NCI-H2107 (cell line): ENCODE data around the gene HMGCR.

Experiments used
- DNase-seq: peaks from one replicate; lab custom pipeline; 2025; lab: John Stamatoyannopoulos, UW

Gene HMGCR

DNA sequence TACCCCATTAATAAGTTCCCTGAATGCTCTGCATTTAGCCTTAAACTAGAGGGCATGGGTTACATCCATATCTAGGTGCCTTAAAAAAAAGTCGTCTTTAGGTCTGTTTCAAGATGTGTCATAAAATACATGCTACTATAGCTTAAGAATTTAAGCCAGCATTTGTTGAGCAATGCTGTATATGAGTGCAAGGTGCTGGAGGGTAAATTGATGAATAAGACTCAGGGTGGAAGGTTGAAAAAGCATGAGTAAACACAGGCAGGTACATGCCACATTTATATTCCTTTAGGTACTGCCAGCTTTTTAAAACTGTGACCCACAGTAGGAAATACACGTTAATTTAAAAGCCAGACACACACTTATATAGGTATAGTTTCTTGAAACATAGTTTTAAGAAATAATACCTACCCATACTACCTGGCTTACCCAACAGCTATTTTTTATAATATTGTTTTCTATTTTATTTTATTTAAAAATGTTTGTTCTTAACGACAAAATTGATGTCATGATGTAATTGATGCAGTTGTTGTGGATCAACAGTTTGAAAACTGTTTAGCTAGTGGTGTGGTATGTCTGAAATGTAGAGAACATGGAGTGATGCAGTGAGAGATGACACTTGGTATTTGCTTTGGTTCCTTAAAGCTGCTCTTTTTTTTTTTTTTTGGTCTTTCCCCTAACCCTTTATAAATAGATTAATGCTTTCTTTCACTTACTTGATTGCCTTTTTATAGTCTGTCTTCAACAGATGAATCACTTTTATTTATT lies 3.9 kb downstream of the HMGCR start:
- DNase-seq: no peak

DNA sequence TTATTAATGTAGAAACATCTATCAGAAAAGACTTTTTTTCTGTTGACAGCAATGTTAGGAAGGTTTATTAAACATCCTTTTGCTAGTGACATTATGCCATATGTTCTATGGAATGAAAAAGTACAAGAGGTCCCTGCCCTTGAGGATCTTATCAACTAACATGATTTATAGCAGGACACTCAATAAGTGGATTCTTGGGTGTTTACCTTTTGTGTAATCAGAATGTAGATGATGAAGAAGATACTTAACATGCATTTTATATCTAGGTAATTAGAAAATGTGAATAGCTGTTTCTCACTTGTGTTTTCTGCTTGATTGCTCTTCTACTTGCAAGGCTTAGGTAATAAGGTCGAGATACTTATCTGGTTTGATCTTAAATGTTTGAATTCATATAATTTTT lies 4.9 kb downstream of the HMGCR start:
- no peak for DNase-seq

DNA sequence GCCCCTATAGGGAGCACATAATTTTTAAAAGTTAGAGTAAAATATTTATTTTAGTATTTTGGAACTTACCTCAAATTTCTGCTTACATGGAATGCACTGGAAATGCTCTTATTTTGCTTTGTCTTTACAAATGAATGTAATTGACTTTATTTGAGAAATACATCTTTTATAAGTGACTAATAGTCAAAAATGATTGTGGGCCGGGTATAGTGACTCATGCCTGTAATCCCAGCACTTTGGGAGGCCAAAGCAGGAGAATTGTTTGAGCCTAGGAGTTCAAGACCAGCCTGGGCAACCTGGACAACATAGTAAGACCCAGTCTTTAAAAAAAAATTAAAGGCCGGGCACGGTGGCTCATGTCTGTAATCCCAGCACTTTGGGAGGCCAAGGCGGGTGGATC lies 5.8 kb downstream of the HMGCR start:
- DNase-seq: no peak

DNA sequence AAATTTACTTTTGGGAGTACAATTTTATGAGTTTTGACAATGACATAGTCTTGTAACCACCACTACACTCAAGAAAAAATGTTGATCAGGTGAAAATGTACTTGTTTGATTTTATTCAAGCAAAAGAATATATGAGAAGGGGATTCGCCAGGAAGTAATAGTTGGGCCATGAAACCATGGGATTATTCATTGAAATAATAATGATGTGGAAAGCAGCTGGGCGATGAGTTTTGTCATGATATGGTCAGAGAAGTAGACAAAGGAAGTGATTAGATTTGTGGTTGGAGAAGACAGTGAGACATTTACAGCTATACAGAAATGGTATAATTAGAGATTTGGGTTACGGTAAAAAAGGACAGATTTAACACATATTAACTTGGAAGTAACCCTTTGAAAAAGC lies 11.2 kb downstream of the HMGCR start:
- no peak for DNase-seq

DNA sequence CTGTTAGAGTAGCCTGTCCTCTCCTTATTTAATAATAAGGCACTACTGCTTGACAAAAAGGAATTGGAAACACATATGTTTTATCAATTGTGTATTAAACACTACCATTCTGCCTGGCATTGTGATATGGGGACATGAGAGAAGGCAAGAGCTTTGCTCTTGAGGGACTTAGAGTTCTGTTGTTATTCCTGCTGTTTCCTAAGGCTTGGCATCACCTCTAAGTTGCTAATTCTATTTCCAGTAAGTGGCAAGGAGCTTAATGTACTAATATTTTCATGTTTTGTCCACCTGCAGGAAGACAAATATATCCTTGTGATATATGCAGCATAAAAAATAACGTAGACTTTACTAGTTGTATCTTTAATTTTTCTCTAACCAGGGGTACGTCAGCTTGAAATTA lies 12.6 kb downstream of the HMGCR start:
- DNase-seq: no peak

DNA sequence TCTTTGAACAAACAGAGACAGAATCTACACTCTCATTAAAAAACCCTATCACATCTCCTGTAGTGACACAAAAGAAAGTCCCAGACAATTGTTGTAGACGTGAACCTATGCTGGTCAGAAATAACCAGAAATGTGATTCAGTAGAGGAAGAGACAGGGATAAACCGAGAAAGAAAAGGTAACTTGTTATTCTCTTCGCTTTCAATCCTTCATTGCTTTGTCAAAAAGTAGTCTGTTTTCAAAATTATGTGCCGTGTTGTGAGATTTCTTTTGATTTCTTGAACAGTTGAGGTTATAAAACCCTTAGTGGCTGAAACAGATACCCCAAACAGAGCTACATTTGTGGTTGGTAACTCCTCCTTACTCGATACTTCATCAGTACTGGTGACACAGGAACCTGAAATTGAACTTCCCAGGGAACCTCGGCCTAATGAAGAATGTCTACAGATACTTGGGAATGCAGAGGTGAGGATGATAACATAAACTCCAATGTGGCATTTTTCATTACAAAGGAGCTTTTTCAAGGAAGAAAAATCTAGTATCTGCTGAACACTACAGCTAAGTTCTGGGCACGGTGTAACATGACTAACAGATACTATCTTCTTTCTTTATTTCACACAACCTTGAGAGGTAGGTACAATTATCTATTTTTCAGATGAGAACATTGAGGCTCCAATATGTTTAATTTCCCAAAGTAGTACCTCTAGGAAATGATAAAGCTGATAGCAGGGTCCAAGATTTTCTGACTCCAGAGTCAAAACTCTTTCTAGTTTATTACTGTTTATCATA lies 14.3 kb downstream of the HMGCR start:
- no peak for DNase-seq

DNA sequence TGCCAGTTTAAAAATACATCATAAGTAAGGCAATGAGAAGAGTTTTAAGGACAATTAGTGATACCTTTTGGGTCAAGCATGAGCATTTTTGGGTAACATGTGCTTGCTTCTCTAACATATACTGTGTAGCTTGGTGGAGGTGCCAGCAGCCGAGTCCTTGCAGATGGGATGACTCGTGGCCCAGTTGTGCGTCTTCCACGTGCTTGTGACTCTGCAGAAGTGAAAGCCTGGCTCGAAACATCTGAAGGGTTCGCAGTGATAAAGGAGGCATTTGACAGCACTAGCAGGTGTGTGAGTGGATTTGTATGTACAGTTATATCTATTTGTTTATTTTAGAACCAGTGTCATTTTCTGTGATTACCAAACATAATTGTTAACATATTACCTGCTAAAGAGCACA lies 18.2 kb downstream of the HMGCR start:
- no peak for DNase-seq

DNA sequence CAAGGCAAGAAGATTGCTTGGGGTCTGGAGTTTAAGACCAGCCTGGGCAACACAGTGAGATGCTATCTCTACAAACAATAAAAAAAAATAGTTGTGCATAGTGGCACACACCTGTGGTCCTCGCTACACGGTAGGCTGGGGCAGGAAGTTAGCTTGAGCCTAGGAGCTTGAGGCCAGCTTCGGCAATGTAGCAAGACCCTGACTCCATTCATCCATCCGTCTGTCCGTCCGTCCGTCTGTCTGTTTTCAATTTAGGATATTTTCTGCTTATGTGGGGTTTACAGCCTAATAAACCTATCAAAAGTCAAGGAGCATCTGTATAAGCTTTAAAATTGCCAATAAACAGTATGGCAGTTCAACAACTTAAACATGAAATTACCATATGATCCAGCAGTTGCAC lies 19.7 kb downstream of the HMGCR start:
- DNase-seq: no peak

DNA sequence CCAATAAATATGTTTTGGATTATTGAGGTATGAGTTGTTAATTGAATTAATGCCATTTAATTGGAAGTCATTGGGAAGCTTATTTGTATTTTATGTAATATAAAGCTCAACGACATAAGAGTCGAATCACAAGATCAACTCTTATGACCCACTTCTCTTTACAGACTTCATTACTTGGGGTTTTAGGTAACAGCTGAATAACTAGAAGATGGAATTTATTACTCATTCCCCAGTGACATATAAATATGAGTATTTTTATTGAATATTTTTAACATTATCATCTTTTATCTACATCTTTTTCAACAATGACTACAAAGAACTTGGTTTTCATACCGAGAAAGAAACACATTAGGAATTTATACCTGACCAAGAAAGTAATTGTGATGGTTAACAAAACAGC lies 21.1 kb downstream of the HMGCR start:
- no peak for DNase-seq

DNA sequence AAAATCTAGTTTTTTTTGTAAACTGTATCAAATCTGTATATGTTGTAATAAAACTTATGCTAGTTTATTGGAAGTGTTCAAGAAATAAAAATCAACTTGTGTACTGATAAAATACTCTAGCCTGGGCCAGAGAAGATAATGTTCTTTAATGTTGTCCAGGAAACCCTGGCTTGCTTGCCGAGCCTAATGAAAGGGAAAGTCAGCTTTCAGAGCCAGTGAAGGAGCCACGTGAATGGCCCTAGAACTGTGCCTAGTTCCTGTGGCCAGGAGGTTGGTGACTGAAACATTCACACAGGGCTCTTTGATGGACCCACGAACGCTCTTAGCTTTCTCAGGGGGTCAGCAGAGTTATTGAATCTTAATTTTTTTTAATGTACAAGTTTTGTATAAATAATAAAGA lies 24.3 kb downstream of the HMGCR start:
- no peak for DNase-seq

DNA sequence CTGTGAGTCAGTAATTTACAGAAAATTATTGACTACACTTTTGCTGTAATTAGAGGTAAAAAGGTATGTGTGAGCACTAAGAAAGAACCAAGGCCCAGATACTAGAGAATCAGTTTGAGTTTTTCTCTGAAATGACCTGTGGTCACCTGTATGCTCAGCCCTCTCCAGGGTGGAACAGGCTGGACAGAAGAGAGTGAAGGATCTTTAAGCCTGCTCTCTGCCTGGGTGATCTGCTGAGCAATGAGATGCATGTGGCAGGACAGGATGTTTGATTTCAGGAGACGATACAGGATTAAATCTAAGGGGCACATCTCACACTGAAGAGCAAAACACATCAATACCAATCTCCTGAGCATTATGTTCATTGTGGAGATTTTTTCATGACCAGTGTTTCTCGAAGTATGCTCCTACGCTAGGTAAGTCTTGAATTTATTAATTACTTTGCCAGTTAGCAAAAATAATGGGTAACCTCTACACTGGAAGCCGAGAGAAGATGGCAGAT lies 25.5 kb downstream of the HMGCR start:
- no peak for DNase-seq

DNA sequence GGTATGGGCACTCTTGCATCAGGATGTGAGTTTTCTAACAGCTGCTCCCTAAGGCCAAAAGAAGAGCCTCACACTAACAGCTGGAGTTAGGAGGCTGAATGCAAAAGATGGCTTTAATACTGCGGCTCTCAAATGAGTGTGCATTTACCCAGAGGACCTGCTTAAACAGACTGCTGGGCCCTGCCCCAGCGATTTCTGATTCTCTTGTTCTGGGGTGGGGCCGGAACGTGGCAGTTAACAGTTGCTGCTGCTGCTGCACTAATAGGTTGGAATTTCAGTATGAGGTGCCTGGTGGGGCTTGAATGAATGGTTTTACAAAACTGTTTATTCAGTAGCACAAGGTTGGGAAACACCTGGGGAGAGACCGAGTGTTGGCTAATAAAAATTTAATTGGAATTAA lies 26.1 kb downstream of the HMGCR start:
- DNase-seq: no peak

DNA sequence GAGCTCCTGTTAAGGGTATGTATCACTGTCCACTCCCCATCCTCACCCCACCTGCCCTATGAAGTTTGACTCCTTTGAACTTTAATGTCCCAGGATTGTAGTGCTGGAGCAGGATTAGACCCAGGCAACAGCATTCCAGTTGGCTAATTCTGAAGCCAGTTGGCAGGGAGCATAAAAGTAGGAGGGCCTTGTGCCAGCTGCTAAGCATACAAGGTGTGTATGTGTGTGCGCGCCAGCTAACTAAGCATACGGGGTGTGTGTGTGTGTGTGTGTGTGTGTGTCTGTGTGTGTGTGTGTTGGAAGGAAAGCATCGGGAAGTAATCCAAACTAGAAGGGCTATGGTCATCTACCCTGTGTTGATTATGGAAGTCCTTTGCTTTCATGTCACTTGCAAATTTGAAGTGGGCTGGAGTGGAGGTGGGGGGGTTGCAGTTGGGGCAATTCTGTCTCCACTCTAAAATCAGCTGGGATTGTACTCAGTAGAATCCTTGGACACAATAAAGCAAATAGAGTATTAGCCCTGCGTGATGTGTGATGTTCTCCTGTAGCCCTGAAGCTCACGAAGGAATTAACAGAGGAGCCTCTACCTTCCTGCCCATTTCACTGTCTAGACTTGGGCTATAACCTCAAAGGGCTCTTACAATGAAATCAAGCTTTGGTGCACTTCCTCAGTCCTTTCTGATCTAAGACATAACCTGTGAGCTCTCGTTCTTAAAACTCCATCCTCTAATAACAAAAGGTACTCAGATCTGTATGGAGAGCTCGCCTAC lies 26.9 kb downstream of the HMGCR start:
- no peak for DNase-seq

DNA sequence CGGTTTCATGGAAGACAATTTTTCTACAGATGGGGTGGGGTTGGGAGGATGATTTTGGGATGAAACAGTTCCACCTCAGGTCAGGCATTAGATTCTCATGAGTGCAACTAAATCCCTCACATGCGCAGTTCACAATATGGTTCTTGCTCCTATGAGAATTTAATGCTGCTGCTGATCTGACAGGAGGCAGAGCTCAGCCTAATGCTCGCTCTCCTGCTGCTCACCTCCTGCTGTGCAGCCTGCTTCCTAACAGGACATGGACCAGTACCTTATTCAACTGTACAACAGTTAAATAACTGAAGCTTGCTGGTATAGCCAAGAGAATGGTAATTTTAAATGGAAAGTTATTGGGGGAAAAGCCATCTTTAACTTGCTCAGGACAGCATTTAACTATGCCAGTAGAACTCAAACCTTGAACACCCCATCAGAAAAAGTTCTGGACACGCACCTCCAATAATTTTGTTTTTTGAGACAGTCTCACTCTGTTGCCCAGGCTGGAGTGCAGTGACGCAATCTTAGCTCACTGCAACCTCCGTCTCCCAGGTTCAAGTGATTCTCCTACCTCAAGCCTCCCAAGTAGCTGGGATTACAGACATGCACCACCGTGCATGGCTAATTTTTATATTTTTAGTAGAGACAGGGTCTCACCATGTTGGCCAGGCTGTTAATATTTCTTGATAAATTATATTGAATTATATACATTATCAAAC lies 27.7 kb downstream of the HMGCR start:
- DNase-seq: no peak

DNA sequence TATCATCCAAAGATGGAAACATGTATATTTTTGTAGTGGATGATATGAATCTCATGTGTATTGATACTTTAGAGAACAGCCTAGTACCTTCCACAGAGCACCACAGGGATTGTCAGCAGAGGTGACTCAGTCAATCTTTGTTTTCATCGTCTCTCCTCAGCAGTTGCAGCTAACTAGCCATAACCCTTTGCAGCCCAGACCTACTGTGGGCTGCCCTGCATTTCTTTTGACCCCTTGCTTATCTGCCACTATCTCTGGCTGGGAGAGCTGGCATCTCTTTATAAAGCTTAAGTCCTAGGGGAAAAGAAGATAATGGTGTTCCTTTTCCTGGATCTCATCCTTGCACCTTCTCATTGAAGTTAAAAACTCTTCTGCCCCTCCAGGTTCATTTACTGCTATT lies 28.7 kb downstream of the HMGCR start:
- DNase-seq: no peak

DNA sequence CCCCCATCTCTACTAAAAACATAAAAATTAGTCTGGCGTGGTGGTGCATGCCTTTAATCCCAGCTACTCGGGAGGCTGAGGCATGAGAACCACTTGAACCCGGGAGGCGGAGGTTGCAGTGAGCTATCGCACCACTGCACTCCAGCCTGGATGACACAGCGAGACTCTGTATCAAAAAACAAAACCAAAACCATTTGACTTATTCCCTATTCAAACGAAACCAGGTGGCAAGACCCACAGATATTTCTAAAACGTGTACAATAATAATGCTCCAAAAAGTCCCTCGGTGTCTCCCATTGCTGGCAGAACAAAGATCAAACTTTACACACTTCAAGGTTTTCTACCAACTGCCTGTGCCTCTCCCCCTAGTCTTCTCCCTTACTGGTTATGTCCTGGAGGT lies 29.8 kb downstream of the HMGCR start:
- no peak for DNase-seq

DNA sequence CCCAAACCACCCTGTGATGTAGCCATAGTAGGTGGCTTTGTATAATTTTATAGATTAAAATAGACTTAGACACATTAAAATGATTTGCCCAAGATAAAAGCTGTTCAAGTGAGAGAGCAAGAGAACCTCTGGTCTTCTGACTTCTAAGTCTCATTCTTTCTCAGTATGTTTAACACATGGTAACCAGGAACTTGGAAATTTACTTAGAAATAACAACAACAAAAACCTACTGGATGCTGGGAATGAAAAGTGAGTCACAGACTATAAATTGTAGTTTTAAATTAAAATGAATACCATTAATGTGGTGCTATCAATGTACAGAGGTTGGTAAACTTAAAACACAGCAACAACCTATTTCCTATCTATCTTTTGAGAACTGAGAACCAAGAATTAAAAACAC lies 30.4 kb downstream of the HMGCR start:
- DNase-seq: no peak

DNA sequence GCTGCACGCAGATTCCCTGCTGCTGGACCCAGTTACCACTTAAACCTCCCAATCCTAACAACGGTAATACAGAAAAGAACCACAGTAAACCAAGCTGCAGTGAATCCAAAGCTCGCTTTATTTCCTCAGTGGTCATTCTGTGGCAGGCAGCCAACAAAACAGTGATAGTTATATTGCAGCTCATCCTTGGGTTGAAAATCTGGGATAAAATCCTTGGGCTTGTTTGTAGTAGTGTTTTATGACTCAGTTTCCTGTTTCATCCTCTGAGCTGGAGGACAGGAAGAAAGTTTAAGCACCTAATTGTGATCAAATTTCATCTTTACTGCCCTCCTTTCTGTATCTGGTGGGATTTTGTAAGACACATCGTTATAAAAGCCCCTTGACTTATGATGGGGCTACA lies 31.4 kb downstream of the HMGCR start:
- no peak for DNase-seq

DNA sequence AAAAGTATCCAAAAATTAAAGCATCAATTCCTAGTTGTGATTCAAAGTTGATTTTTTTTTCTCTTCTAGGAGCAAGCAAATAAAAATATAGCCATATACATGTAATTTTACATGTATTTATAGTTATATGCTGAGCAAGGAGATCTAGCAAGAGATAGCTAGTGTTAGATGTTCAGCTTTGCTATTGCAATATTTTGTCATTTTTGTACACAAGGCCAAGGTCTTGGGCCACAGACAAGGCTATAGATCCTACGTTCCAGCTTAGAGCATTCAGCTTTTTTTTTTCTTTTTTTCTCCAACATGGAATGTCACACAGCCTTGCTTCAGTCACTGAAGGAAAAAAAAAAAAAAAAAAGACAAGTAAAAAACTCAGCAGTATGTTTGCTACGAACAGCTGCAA lies 36.8 kb downstream of the HMGCR start:
- DNase-seq: no peak

DNA sequence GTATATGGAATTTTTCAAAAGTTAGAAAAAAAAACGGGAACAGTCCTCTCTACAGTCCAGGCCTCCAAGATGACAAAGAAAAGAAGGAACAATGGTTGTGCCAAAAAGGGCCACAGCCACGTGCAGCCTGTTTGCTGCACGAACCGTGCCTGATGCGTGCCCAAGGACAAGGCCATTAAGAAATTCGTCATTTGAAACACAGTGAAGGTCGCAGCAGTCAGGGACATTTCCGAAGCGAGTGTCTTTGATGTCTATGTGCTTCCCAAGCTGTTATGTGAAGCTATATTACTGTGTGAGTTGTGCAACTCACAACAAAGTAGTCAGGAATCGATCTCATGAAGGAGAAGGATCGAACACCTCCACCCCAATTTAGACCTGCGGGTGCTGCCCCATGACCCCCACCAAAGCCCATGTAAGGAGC lies 37.4 kb downstream of the HMGCR start:
- no peak for DNase-seq

DNA sequence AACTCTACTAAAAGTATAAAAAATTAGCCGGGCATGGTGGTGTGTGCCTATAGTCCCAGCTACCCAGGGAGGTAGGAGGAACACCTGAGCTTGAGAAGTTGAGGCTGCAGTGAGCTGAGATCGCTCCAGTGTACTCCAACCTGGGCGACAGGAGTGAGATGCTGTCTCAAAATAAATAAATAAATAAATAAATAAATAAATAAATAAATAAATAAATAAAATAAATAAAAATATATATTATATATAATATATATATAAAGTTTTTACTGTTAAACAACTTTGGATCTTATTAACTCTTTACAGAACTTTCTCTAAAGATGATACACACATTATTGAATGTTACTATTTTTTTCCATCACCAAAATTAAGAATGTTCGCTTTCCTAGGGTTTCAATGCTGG lies 38.4 kb downstream of the HMGCR start:
- DNase-seq: no peak

DNA sequence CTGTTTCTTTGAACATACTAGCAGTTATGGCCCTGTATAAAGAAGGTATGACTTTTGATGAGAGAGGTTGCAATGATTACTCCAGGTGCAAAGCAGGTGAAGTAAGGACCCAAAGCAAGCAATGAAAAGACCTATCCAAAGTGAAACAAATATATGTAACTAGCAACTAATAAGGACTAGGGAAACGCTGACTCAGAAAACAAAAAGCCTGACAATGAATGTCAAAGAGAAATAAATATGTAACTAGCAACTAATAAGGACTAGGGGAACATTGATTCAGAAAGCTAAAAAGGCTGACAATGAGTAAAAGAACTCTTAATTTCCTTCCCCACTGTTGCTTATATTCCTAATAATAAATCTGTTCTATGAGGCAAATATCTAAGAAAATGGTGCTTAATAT lies 43.1 kb downstream of the HMGCR start:
- DNase-seq: no peak
